HEK293T (cell line): ENCODE results near the gene OR52I2.

Experiments
- CTCF ChIA-PET: fragments of 350-600 bp; formaldehyde crosslinking; extraction: SDS; loops from one replicate; lab custom pipeline; 2021; ENCODE audit warnings: antibody characterized with exemption, inconsistent platforms; lab: Yijun Ruan, JAX
- POLR2A ChIA-PET: fragments of 350-600 bp; formaldehyde crosslinking; extraction: SDS; loops from one replicate; lab custom pipeline; 2020; ENCODE audit warnings: antibody characterized with exemption, inconsistent platforms; lab: Yijun Ruan, JAX
- DNase-seq: peaks from one replicate; pipeline ENCODE4 v3.0.0; 2012; ENCODE audit warnings: mixed read lengths; ENCODE audit errors: extremely low spot score
- ARNT ChIP-seq: fragments of 450-650 bp; IDR thresholded peaks from 2 replicates; pipeline ENCODE4 v1.6.1; 2017; ENCODE audit warnings: mild to moderate bottlenecking
- BHLHE40 ChIP-seq: fragments of 450-650 bp; IDR thresholded peaks from 2 replicates; pipeline ENCODE4 v1.6.1; 2016; ENCODE audit warnings: mild to moderate bottlenecking, moderate library complexity, borderline replicate concordance
- CTBP1 ChIP-seq: fragments of 450-650 bp; IDR thresholded peaks from 2 replicates; pipeline ENCODE4 v1.6.1; 2016; ENCODE audit warnings: borderline replicate concordance
- ELF4 ChIP-seq: fragments of 450-650 bp; IDR thresholded peaks from 2 replicates; pipeline ENCODE4 v1.6.1; 2017; ENCODE audit warnings: antibody characterized with exemption
- FOXA1 ChIP-seq: fragments of 450-650 bp; IDR thresholded peaks from 2 replicates; pipeline ENCODE4 v1.6.1; 2016; ENCODE audit warnings: mild to moderate bottlenecking
- FOXK2 ChIP-seq: fragments of 450-650 bp; IDR thresholded peaks from 2 replicates; pipeline ENCODE4 v1.6.1; 2016; ENCODE audit warnings: mild to moderate bottlenecking
- FOXM1 ChIP-seq: fragments of 450-650 bp; IDR thresholded peaks from 2 replicates; pipeline ENCODE4 v1.6.1; 2017; ENCODE audit warnings: mild to moderate bottlenecking, borderline replicate concordance
- HDGF ChIP-seq: fragments of 450-650 bp; IDR thresholded peaks from 2 replicates; pipeline ENCODE4 v1.6.1; 2017; ENCODE audit warnings: antibody characterized with exemption, borderline replicate concordance
- L3MBTL2 ChIP-seq: fragments of 450-650 bp; conservative IDR thresholded peaks from 2 replicates; pipeline ENCODE4 v1.6.1; 2016; ENCODE audit warnings: mild to moderate bottlenecking
- LEF1 ChIP-seq: fragments of 450-650 bp; IDR thresholded peaks from 2 replicates; pipeline ENCODE4 v1.6.1; 2017; ENCODE audit warnings: mild to moderate bottlenecking, borderline replicate concordance
- NFRKB ChIP-seq: fragments of 450-650 bp; IDR thresholded peaks from 2 replicates; pipeline ENCODE4 v1.6.1; 2016; ENCODE audit warnings: mild to moderate bottlenecking, moderate library complexity
- SP1 ChIP-seq: fragments of 450-650 bp; IDR thresholded peaks from 2 replicates; pipeline ENCODE4 v1.6.1; 2017
- SUZ12 ChIP-seq: fragments of 450-650 bp; IDR thresholded peaks from 2 replicates; pipeline ENCODE4 v1.6.1; 2016; ENCODE audit warnings: mild to moderate bottlenecking
- TARDBP ChIP-seq: fragments of 450-650 bp; IDR thresholded peaks from 2 replicates; pipeline ENCODE4 v1.6.1; 2016
- ZNF384 ChIP-seq: fragments of 450-650 bp; IDR thresholded peaks from 2 replicates; pipeline ENCODE4 v1.6.1; 2016
- TF ChIP-seq, protein P1 (sequence below): fragments of 450-650 bp; IDR thresholded peaks from 2 replicates; pipeline ENCODE4 v1.6.1; 2016

The OR52I2 gene

DNA sequence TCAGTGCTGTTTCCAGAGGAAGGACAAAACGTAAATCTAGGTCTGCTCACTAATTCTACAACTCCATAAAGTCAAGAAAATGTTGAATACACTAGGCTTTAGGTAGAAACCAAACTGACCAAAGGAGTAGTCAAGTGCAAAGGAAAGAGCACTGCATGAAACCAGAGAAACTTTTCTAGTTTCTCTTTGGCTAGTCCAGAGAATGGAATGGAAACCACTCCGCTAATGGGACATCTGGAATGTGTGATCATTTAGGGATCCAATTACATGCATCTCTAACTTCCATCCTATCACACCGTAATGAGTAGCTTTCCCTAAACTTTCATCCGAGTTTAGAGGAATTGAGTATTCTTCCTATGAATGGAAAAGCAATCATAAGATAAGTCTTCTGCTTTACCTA, 34.1 kb upstream of the OR52I2 start:
- TF ChIP-seq SUZ12 (no peak), SP1 (no peak), CTBP1 (no peak), FOXM1 (no peak), LEF1 (no peak), FOXK2 (no peak), BHLHE40 (no peak), ELF4 (no peak), TARDBP (no peak), ZNF384 (no peak), NFRKB (no peak), FOXA1 (no peak)
- ChIA-PET CTCF (interaction anchor here (1.6 kb wide), 1 partner anchor 8 kb away, joined by 5 read pairs; no protein-coding TSS in a partner anchor), POLR2A (no interaction called here)

GRCh38 chr11:4551346-4551979, 30.1 kb upstream of the OR52I2 start:
- DNase-seq, result peak; percentile 30
- CTCF ChIA-PET, result interaction anchor here (1.0 to 1.6 kb wide), 2 partner anchors 12 to 364 kb away, joined by 3 to 5 read pairs; no protein-coding TSS in a partner anchor
- POLR2A ChIA-PET, result no interaction called here
- no peak for TF ChIP-seq TARDBP

More for the DNA sequence above, 34.1 kb upstream of the OR52I2 start:
- no peak for DNase-seq

- DNase-seq, result no peak
- TF ChIP-seq NFRKB (no peak), ARNT (no peak), SP1 (no peak), SUZ12 (no peak)
- ChIA-PET POLR2A (no interaction called here), CTCF (no interaction called here)
Observed at GRCh38 chr11:4559527-4560440, 21.8 kb upstream of the OR52I2 start.

- CTCF ChIA-PET, result no interaction called here
- TF ChIP-seq, protein P1, sequence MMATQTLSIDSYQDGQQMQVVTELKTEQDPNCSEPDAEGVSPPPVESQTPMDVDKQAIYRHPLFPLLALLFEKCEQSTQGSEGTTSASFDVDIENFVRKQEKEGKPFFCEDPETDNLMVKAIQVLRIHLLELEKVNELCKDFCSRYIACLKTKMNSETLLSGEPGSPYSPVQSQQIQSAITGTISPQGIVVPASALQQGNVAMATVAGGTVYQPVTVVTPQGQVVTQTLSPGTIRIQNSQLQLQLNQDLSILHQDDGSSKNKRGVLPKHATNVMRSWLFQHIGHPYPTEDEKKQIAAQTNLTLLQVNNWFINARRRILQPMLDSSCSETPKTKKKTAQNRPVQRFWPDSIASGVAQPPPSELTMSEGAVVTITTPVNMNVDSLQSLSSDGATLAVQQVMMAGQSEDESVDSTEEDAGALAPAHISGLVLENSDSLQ, result no peak
- TF ChIP-seq FOXK2, result no peak
- POLR2A ChIA-PET, result no interaction called here
- DNase-seq, result no peak
Observed at GRCh38 chr11:4560467-4560866, 21.1 kb upstream of the OR52I2 start.

DNA sequence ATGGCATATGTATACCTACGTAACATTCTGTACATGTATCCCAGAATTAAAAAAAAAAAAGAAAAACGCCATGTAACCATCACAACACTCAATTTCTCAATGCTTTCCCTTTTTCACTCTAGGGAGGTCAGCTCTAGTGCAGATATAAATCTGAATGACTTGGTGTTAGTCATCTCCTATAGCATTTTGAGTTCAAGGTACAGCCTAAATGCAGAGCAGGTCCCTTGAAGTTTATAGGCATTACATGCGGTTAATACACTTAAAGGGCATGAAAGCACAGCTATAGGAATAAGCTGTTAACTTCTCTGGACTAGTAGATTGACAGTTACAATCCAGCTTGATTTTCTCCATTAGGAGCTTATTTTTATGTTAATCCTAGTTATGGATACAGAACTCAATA, 16.2 kb upstream of the OR52I2 start:
- POLR2A ChIA-PET, result no interaction called here
- DNase-seq, result no peak
- CTCF ChIA-PET, result no interaction called here
- TF ChIP-seq TARDBP (no peak), FOXK2 (no peak), ELF4 (no peak), FOXM1 (no peak), ZNF384 (no peak), CTBP1 (no peak), NFRKB (no peak), L3MBTL2 (no peak), SP1 (no peak), LEF1 (no peak)
- TF ChIP-seq, protein P1, result no peak

DNA sequence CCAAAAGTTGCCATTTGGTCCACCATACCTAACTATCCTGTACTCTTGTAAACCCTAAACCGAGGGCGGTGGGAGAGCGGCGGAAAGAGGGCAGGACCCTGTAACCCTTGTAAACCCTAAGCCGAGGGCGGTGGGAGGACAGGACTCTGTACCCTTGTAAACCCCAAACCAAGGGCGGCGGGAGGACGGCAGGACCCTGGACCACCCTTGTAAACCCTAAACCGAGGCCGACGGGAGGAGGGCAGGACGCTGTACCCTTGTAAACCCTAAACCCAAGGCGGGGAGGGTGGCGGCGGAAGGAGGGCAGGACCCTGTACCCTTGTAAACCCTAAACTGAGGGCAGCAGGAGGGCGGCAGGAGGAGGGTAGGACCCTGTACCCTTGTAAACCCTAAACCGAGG, 12.5 kb upstream of the OR52I2 start:
- CTCF ChIA-PET, result interaction anchor here (0.7 kb wide), 1 partner anchor 155 kb away, joined by 3 read pairs; no protein-coding TSS in a partner anchor
- TF ChIP-seq ZNF384, result no peak
- TF ChIP-seq ELF4, result no peak
- TF ChIP-seq FOXK2, result no peak
- no peak for TF ChIP-seq L3MBTL2
- no peak for TF ChIP-seq FOXM1
- TF ChIP-seq LEF1, result no peak
- TF ChIP-seq NFRKB, result no peak
- TF ChIP-seq ARNT, result no peak
- TF ChIP-seq HDGF, result no peak
- TF ChIP-seq, protein P1, result no peak
- no peak for TF ChIP-seq SP1
- TF ChIP-seq FOXA1, result no peak
- no peak for TF ChIP-seq BHLHE40
- no peak for TF ChIP-seq CTBP1
- no peak for TF ChIP-seq TARDBP
- TF ChIP-seq SUZ12, result no peak
- POLR2A ChIA-PET, result no interaction called here
- no peak for DNase-seq
